ENCODE data around the gene CFHR3. TPM values are rescaled to one million over a fixed set of nuclear protein-coding genes. Genes with fewer than 3 reads are reported as not detected.

Gene CFHR3
- total RNA-seq, 2 donors from 2014 or later = 0.81 TPM; not detected in 1

Other genes starting within 250 kb of the CFHR3 start
- 10 to 100 TPM; 15.6 to 23.6 TPM for gene KCNT2, start 166.4 kb upstream of the CFHR3 start, total RNA-seq
- 100 to 1,000 TPM; 381 to 467 TPM for gene CFH, start 122.8 kb upstream of the CFHR3 start, total RNA-seq
- not detected for gene CFHR1, start 44.9 kb downstream of the CFHR3 start, total RNA-seq
- not detected for gene CFHR4, start 113.2 kb downstream of the CFHR3 start, total RNA-seq
- not detected for gene CFHR2, start 168.9 kb downstream of the CFHR3 start, total RNA-seq
- gene CFHR5, start 202.7 kb downstream of the CFHR3 start, total RNA-seq = not detected

Data from thoracic aorta (tissue), 2 donors.